Adrenal gland (tissue), 5 donors: ENCODE data around the gene DAZAP1.

Source experiments
- POLR2A ChIP-seq, 2 donors: fragments of 450-650 bp; IDR thresholded peaks; one replicate each; pipeline ENCODE4 v1.6.1; 2017; ENCODE audit warnings: antibody characterized with exemption in 2 of 2, mild to moderate bottlenecking in 2 of 2, moderate library complexity in 1 of 2
- TF ChIP-seq, protein P1 (sequence below), 6 experiments: fragments of 450-650 bp in 4 of 6; fragments of 200-600 bp in 2 of 6; sonication (generic) in 1 of 6; IDR thresholded peaks; 1 replicate in 5 of 6; 2 replicates in 1 of 6; pipeline versions ENCODE4 v1.5.1 to v1.8.0; 2016 to 2021; ENCODE audit warnings: antibody characterized with exemption in 6 of 6, mild to moderate bottlenecking in 2 of 6, moderate library complexity in 1 of 6
- donor health status: DM: no; HTN: no; CAD: no.

DNA sequence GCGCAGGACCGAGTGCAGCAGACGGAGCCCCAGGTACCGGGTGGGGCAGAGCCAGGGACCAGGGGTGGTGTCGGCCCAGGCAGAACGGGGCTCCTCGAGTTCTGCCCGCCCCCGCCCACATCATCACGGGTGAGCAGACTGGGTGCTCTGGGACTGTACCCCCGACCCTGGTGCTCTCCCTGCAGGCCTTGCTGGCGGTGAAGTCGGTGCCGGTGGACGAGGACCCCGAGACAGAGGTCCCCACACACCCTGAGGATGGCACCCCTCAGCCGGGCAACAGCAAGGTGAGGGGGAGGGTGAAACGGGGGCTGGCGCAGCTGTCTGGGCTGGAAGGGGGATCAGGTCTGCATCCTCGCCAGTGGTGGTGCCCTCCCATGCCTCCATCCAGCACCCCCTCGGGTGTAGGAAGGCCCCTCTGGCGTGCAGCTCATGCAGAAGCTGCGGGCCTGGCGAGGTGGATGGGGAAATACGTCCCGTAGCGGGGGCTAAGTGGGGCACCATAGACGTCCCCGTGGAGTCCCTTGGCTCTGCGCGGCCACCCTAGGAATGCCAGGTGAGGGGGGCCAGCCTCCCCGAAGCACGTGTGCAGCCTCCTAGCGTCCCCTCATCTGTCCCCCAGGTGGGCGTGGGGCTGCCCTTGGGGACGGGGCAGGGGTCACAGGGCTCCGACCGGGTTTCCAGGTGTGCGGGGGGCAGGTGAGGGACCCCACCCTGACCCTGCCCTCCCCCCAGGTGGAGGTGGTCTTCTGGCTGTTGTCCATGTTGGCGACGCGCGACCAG lies 48.9 kb downstream of the DAZAP1 start:
- TF ChIP-seq, protein P1, sequence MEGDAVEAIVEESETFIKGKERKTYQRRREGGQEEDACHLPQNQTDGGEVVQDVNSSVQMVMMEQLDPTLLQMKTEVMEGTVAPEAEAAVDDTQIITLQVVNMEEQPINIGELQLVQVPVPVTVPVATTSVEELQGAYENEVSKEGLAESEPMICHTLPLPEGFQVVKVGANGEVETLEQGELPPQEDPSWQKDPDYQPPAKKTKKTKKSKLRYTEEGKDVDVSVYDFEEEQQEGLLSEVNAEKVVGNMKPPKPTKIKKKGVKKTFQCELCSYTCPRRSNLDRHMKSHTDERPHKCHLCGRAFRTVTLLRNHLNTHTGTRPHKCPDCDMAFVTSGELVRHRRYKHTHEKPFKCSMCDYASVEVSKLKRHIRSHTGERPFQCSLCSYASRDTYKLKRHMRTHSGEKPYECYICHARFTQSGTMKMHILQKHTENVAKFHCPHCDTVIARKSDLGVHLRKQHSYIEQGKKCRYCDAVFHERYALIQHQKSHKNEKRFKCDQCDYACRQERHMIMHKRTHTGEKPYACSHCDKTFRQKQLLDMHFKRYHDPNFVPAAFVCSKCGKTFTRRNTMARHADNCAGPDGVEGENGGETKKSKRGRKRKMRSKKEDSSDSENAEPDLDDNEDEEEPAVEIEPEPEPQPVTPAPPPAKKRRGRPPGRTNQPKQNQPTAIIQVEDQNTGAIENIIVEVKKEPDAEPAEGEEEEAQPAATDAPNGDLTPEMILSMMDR (IDR thresholded peaks at IDR 0.05), result no peak
- no peak for TF ChIP-seq POLR2A (IDR thresholded peaks at IDR 0.05)
